Activated T-cell treated with anti-CD3 and anti-CD28 coated beads for 24 hours (primary cell): ENCODE results near the gene HEATR9.

ENCODE experiments used
- DNase-seq: peaks from one replicate; pipeline ENCODE4 v3.0.0-alpha.2; 2020; ENCODE audit warnings: low read depth

The HEATR9 gene

DNA sequence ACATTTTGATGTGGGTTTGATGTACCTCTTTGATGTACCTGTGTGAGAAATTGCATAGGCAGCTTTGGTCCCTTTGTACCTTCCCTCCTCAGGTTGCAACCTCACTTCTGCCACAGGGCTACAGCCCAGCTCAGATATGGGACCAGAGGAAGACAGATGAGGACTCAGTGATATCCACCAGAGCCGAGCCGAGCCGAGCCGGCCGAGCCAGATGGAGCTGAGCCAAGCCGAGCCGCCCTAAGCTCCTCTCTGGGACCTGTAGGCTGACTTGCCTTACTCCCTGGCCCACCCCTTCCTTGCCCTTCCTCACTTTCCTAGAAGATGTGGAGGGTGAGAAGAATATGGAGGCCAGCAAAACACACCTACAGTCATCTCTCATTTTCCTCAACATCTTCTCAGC lies 3.8 kb downstream of the HEATR9 start:
- DNase-seq, result no peak

DNA sequence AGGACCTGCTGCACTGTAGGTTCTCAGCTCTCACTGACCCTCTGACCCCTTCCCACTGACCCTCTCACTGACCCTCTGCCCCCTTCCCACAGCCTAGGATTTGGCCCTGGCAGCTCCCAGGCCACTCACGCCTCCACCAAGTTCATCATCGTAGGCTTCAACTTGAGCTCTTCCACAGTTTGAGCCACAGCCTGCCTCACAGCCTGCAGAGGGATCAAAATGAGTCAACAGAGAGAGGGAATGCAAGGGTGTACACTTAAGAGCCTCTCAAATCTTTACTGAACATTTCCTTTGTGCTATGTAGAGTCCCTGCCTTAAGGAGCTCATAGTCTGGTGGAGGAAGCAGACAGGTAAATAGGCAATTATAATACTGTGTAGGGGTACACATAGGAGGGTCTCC lies 12.1 kb downstream of the HEATR9 start:
- no peak for DNase-seq

DNA sequence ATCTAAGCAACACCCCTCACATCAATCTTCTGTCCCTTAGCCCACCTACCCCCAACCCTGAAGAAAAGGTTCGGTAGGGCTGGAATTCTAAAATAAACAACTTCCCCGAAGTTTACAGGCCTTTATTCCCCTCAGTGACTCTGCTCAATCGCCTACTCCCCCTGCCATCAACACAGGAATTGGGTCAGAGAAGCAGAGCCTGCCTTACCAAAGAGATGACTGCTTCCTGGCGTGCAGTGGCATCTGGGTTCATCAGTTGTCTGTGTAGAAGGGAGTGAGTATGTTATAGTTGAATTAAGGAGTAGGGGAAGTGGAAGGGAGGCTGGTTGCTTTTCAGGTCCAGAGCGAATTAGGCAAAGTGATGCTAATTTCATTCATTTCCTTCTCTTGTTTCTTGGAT lies 12.7 kb downstream of the HEATR9 start:
- DNase-seq, result no peak

DNA sequence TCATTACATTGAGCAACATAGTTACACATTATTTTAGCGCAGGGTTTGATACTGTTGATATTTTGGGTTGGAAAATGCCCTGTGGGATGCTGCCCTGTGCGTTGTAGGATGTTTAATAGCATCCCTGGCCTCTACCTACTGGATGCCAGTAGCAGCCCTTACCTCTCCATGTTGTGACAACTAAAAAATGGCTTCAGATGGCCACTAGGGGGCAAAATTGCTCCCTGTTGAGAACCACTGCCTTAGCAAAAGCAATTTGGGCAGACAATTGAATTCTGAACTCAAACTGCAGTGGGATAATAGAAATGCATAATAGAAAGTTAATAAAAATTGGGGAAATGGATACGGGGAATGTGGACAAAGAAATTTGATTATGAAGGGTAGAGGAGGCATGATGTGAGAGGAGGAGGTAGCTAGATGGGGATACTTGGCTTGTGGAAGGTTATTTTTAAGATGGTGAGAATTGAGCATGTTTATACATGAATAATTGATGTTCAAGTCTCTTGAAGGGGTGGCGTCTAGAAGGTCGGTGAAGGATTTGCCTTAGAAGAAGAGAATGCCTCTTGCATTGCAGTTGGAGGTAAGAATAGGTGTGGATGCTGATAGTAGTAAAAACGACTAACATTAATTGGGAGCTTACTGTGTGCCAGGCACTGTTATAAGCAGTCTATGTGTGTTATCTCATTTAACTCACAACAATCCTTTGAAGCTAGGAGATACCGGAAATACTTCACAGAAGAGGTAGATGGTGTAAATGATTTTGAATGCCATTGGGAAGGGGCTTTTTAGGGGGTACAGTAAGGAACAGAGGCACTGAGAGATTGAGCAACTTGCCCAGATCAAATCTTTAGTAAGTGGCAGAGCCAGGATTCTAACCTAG lies 19.0 kb downstream of the HEATR9 start:
- peak; percentile 46 for DNase-seq

- no peak for DNase-seq
These were observed 20.9 kb downstream of the HEATR9 start for GRCh38 chr17:35847633-35848373.

GRCh38 chr17:35847006-35847405 lies 21.7 kb downstream of the HEATR9 start:
- DNase-seq, result no peak

DNA sequence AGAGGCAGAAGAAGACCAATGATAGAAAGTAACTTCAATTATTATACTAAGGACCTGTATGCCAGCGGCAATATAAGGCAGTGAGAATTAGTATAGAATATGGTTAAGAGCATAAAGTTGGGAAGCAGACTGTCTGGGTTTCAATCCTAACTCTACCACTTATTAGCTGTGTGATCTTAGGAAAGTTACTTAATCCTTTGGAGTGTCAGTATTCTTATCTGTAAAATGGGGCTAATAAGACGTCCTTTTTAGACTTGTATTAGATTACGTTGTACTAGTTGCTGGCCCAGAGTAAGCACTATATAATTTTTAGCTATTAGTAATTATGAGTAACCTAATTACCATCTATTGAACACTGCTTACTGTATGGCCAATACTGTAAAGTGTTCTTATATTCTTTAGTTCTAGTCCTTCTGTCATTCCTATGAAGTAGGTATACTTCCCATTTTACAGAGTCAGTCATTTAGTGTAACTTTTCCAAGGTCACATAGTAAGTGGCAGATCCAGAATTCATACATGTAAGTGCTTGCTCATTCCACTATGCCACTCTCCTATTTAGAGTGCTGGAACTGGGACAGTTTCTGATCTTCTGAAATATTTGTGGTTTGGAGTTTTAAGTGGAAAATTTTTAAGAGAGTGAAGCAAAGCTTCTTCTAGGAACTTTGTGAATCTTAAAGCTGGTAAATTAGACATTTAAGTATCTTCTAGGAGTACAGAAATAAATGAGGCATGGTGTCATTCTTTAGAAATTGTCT lies 22.5 kb downstream of the HEATR9 start:
- no peak for DNase-seq

- no peak for DNase-seq
These were observed 24.1 kb downstream of the HEATR9 start for GRCh38 chr17:35844547-35844946.

- DNase-seq, result no peak
These were observed 25.0 kb downstream of the HEATR9 start for GRCh38 chr17:35843698-35844097.

DNA sequence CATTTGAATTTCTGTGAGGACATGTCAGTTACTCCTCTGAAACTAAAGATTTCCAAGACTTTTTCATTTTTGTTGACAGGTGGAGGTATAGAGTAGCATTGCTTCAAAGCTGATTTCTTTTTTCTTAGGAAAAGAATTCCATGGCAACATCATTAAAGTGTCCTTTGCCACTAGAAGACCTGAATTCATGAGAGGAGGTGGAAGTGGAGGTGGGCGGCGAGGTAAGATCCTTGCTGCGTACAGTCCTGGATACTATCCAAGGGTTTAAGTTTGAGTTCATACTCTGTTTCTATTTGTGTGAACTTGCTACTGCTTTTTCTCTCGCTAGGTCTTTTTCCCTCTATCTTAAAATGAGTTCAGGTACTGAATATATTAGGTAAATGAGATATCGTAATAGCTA lies 26.5 kb downstream of the HEATR9 start:
- DNase-seq, result no peak

GRCh38 chr17:35841505-35841904 lies 27.2 kb downstream of the HEATR9 start:
- no peak for DNase-seq

GRCh38 chr17:35841101-35841500 lies 27.6 kb downstream of the HEATR9 start:
- DNase-seq, result no peak

DNA sequence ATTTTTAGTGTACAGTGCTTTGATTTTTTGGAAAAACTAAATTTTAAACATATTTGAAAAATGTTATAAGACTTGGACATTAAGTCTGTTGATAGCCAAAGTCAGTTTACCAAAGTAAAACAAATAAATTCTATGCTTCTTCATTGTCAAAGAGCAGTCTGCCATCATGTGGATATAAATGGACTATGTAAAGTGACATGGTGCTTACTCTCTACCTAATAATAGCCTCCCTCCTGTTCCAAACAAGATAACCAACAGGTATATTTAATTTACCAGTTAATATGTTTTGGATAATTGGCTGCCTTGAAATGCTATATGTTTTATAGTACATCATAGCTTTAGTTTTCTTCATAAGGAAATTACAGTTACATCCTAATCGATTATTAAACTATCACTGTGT lies 43.5 kb downstream of the HEATR9 start:
- no peak for DNase-seq

GRCh38 chr17:35821308-35821707 lies 47.4 kb downstream of the HEATR9 start:
- DNase-seq, result no peak

DNA sequence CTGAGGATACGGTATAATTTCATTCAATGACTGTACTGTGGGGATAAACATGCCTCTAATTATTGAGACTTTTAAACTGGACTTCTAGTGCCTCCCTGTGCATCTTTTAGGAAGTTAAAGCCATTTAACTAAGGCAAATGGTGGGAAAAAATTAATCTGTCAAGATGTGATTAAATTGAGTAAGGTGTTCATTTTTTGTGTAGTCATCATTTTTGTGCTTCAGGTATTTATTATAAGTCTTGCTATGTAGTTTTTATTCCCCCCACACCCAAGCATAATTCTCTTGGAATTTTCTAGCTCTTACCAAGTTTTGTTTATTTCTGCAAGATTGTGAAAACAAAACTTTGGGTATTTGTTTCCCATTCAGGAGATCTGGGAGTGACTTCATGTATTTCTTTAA lies 49.2 kb downstream of the HEATR9 start:
- no peak for DNase-seq

- DNase-seq, result no peak
These were observed 51.5 kb downstream of the HEATR9 start for GRCh38 chr17:35817196-35817595.

- DNase-seq, result no peak
These were observed 52.0 kb downstream of the HEATR9 start for GRCh38 chr17:35816723-35817122.

- DNase-seq, result no peak
These were observed 56.2 kb downstream of the HEATR9 start for GRCh38 chr17:35812456-35812855.

GRCh38 chr17:35811759-35812158 lies 56.9 kb downstream of the HEATR9 start:
- no peak for DNase-seq

GRCh38 chr17:35809855-35810461 lies 58.7 kb downstream of the HEATR9 start:
- no peak for DNase-seq

GRCh38 chr17:35808962-35809854 lies 59.5 kb downstream of the HEATR9 start, which contains the start of gene TAF15:
TSS of gene TAF15 (plus strand) at chr17:35809484. CDS start at chr17:35809570, 86 bp downstream.
- DNase-seq, result peak; percentile 91
